Astrocyte of the spinal cord (primary cell): ENCODE results near the gene TPP2.

Source experiments
- DNase-seq: peaks from one replicate; pipeline ENCODE4 v3.0.0; 2011; ENCODE audit warnings: low read depth, low spot score
- H3K4me3 ChIP-seq: 2 replicates; pipeline ENCODE4 v1.5.1; 2011; ENCODE audit warnings: low read depth, mild to moderate bottlenecking, low read length, moderate library complexity
- in situ Hi-C: cut with HindIII; loops from 2 replicates; pipeline ENCODE4 v1.10.0; 2017; ENCODE audit warnings: low sequenced_read_pairs
- TF ChIP-seq, protein P1 (sequence below): IDR thresholded peaks from 2 replicates; pipeline ENCODE4 v1.5.1; 2012; ENCODE audit warnings: low read depth, mild to moderate bottlenecking, low read length, inconsistent platforms

TPP2 gene

DNA sequence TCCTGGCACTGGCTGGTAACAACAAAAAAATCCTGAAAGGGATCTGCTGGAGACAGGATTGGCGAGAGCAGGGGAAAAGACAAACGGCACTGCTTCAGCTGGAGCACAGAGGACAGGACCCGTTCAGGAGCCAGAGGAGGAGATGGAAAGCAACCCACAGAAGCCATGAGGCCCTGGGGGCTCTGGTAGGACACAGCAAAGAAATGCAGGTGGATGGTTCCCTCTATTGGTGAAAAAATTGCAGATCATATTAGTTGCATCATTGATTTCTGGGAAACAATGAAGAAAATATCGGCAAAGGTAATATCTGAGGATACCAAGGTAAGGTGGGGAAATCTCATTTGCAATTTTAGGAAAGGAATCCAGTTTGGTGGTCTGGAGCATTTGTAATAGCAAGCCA, 25.7 kb upstream of the TPP2 start:
- in situ Hi-C loops: no loop called here
- H3K4me3 ChIP-seq: no peak overlapping the region
- TF ChIP-seq, protein P1, sequence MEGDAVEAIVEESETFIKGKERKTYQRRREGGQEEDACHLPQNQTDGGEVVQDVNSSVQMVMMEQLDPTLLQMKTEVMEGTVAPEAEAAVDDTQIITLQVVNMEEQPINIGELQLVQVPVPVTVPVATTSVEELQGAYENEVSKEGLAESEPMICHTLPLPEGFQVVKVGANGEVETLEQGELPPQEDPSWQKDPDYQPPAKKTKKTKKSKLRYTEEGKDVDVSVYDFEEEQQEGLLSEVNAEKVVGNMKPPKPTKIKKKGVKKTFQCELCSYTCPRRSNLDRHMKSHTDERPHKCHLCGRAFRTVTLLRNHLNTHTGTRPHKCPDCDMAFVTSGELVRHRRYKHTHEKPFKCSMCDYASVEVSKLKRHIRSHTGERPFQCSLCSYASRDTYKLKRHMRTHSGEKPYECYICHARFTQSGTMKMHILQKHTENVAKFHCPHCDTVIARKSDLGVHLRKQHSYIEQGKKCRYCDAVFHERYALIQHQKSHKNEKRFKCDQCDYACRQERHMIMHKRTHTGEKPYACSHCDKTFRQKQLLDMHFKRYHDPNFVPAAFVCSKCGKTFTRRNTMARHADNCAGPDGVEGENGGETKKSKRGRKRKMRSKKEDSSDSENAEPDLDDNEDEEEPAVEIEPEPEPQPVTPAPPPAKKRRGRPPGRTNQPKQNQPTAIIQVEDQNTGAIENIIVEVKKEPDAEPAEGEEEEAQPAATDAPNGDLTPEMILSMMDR: peak; percentile 12
- no peak for DNase-seq

DNA sequence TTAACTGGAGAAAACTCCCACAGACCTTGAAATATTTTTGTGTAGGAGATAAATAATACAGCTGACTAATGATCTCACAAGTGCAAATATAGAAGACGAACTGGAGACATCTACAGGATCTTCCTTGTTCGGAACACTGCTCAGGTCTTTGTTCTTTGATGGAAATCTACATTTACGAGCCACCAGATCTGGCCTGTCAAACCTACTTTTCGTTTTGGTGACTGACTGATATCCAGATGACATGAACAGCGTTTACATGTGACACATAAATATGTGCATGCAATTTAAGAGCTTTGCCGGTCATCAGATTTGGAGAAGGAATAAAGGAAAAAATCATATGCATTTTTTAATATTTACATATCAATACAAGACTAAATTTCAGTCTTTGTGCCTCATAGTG, 24.5 kb upstream of the TPP2 start:
- TF ChIP-seq, protein P1: no peak
- no peak for DNase-seq
- no peak overlapping the region for H3K4me3 ChIP-seq
- in situ Hi-C loops: no loop called here

GRCh38 chr13:102580552-102581169, 16.1 kb upstream of the TPP2 start:
- in situ Hi-C loops: no loop called here
- no peak overlapping the region for H3K4me3 ChIP-seq
- TF ChIP-seq, protein P1: peak; percentile 74
- peak; percentile 76 for DNase-seq

DNA sequence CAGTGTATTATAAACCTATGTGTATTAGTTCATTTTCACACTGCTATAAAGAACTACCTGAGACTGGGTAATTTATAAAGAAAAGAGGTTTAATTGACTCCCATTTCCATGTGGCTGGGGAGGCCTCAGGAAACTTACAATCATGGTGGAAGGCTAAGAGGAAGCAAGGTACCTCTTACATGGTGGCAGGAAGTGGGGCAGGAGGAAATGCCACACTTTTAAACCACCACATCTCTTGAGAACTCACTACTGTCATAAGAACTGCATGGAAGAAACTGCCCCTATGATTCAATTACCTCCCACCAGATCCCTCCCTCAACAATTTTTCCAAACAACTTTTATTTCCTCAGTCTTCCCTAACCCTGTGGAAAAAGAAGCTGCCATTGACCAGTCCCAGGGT, 14.5 kb upstream of the TPP2 start:
- in situ Hi-C loops: no loop called here
- TF ChIP-seq, protein P1: no peak
- no peak for DNase-seq
- no peak overlapping the region for H3K4me3 ChIP-seq

- TF ChIP-seq, protein P1: no peak
Measured at GRCh38 chr13:102584434-102584833, 12.4 kb upstream of the TPP2 start.

GRCh38 chr13:102586615-102587014, 10.2 kb upstream of the TPP2 start:
- H3K4me3 ChIP-seq: no peak overlapping the region
- in situ Hi-C loops: no loop called here
- no peak for DNase-seq
- TF ChIP-seq, protein P1: no peak

More at GRCh38 chr13:102584434-102584833, 12.4 kb upstream of the TPP2 start:
- in situ Hi-C loops: no loop called here
- DNase-seq: no peak
- H3K4me3 ChIP-seq: no peak overlapping the region

- in situ Hi-C loops: no loop called here
- TF ChIP-seq, protein P1: no peak
Measured at GRCh38 chr13:102587916-102588315, 8.9 kb upstream of the TPP2 start.

More at GRCh38 chr13:102587916-102588315, 8.9 kb upstream of the TPP2 start:
- H3K4me3 ChIP-seq: no peak overlapping the region
- no peak for DNase-seq
